ENCODE data around the gene HOXB1.

Gene HOXB1

GRCh38 chr17:48561884-48562810 lies 31.3 kb upstream of the HOXB1 start:
- H3K27me3 Mint-ChIP-seq, result peaks cover 7% of the 10 kb centered on the region
- H3K4me3 Mint-ChIP-seq, result no peak overlapping the region
- no peaks in the 10 kb centered on the region for H3K36me3 Mint-ChIP-seq (ENCODE audit: low read depth)
- no peaks in the 10 kb centered on the region for H3K9me3 Mint-ChIP-seq
- H3K27ac Mint-ChIP-seq, result no peak overlapping the region
- no peaks in the 10 kb centered on the region for H3K4me1 Mint-ChIP-seq (ENCODE audit: low read depth)

GRCh38 chr17:48559840-48560817 lies 29.3 kb upstream of the HOXB1 start:
- Mint-ChIP-seq H3K4me3 (no peak overlapping the region), H3K4me1 (ENCODE audit: low read depth) (peaks cover 3% of the 10 kb centered on the region), H3K27ac (no peak overlapping the region), H3K9me3 (no peaks in the 10 kb centered on the region), H3K27me3 (peaks cover 25% of the 10 kb centered on the region), H3K36me3 (ENCODE audit: low read depth) (no peaks in the 10 kb centered on the region)

GRCh38 chr17:48559122-48559839 lies 28.5 kb upstream of the HOXB1 start:
- no peaks in the 10 kb centered on the region for H3K36me3 Mint-ChIP-seq (ENCODE audit: low read depth)
- peaks cover 5% of the 10 kb centered on the region for H3K4me1 Mint-ChIP-seq (ENCODE audit: low read depth)
- no peak overlapping the region for H3K4me3 Mint-ChIP-seq
- H3K27me3 Mint-ChIP-seq, result peaks cover 31% of the 10 kb centered on the region
- no peaks in the 10 kb centered on the region for H3K9me3 Mint-ChIP-seq
- H3K27ac Mint-ChIP-seq, result no peak overlapping the region

GRCh38 chr17:48558831-48559121 lies 28.0 kb upstream of the HOXB1 start:
- Mint-ChIP-seq H3K4me1 (ENCODE audit: low read depth) (peaks cover 5% of the 10 kb centered on the region), H3K36me3 (ENCODE audit: low read depth) (no peaks in the 10 kb centered on the region), H3K9me3 (no peaks in the 10 kb centered on the region), H3K27ac (no peak overlapping the region), H3K4me3 (no peak overlapping the region), H3K27me3 (peaks cover 36% of the 10 kb centered on the region)

GRCh38 chr17:48558057-48558830 lies 27.4 kb upstream of the HOXB1 start:
- Mint-ChIP-seq H3K36me3 (ENCODE audit: low read depth) (no peaks in the 10 kb centered on the region), H3K27me3 (peaks cover 37% of the 10 kb centered on the region), H3K9me3 (no peaks in the 10 kb centered on the region), H3K4me1 (ENCODE audit: low read depth) (peaks cover 5% of the 10 kb centered on the region), H3K4me3 (no peak overlapping the region), H3K27ac (no peak overlapping the region)

GRCh38 chr17:48556576-48557401 lies 26.0 kb upstream of the HOXB1 start:
- Mint-ChIP-seq H3K27me3 (peaks cover 37% of the 10 kb centered on the region), H3K4me3 (no peak overlapping the region), H3K36me3 (ENCODE audit: low read depth) (no peaks in the 10 kb centered on the region), H3K27ac (no peak overlapping the region), H3K9me3 (no peaks in the 10 kb centered on the region), H3K4me1 (ENCODE audit: low read depth) (peaks cover 5% of the 10 kb centered on the region)

GRCh38 chr17:48556229-48556575 lies 25.4 kb upstream of the HOXB1 start:
- Mint-ChIP-seq H3K27ac (no peak overlapping the region), H3K27me3 (peaks cover 37% of the 10 kb centered on the region), H3K4me1 (ENCODE audit: low read depth) (peaks cover 5% of the 10 kb centered on the region), H3K9me3 (no peaks in the 10 kb centered on the region), H3K36me3 (ENCODE audit: low read depth) (no peaks in the 10 kb centered on the region), H3K4me3 (no peak overlapping the region)

GRCh38 chr17:48555258-48556228 lies 24.7 kb upstream of the HOXB1 start:
- Mint-ChIP-seq H3K4me3 (peak overlapping the region; percentile 82), H3K27me3 (peaks cover 37% of the 10 kb centered on the region), H3K27ac (no peak overlapping the region), H3K36me3 (ENCODE audit: low read depth) (no peaks in the 10 kb centered on the region), H3K4me1 (ENCODE audit: low read depth) (peaks cover 5% of the 10 kb centered on the region), H3K9me3 (no peaks in the 10 kb centered on the region)

- Mint-ChIP-seq H3K27me3 (peaks cover 37% of the 10 kb centered on the region), H3K27ac (no peak overlapping the region), H3K36me3 (ENCODE audit: low read depth) (no peaks in the 10 kb centered on the region), H3K4me3 (peak overlapping the region; percentile 82), H3K9me3 (no peaks in the 10 kb centered on the region), H3K4me1 (ENCODE audit: low read depth) (peaks cover 5% of the 10 kb centered on the region)
Measured at GRCh38 chr17:48554412-48555257, 23.8 kb upstream of the HOXB1 start.

- H3K36me3 Mint-ChIP-seq (ENCODE audit: low read depth), result no peaks in the 10 kb centered on the region
- H3K4me3 Mint-ChIP-seq, result no peak overlapping the region
- no peak overlapping the region for H3K27ac Mint-ChIP-seq
- peaks cover 5% of the 10 kb centered on the region for H3K4me1 Mint-ChIP-seq (ENCODE audit: low read depth)
- H3K9me3 Mint-ChIP-seq, result no peaks in the 10 kb centered on the region
- peaks cover 29% of the 10 kb centered on the region for H3K27me3 Mint-ChIP-seq
Measured at GRCh38 chr17:48553826-48554225, 23.0 kb upstream of the HOXB1 start.

- no peak overlapping the region for H3K27ac Mint-ChIP-seq
- H3K27me3 Mint-ChIP-seq, result peaks cover 29% of the 10 kb centered on the region
- no peaks in the 10 kb centered on the region for H3K36me3 Mint-ChIP-seq (ENCODE audit: low read depth)
- H3K9me3 Mint-ChIP-seq, result no peaks in the 10 kb centered on the region
- H3K4me1 Mint-ChIP-seq (ENCODE audit: low read depth), result peaks cover 10% of the 10 kb centered on the region
- H3K4me3 Mint-ChIP-seq, result no peak overlapping the region
Measured at GRCh38 chr17:48553190-48553547, 22.4 kb upstream of the HOXB1 start.

All from stimulated activated naive CD8-positive, alpha-beta T cell treated with anti-CD3 and anti-CD28 coated beads, Interleukin-15, Interleukin-2, amounts not matched to agents 100 ng/mL and 50 ng/mL, for 24 hours (primary cell).